GM20000 (cell line): ENCODE results near the gene FOXP1.

Experiments
- DNase-seq: peaks from one replicate; pipeline ENCODE4 v3.0.0; 2012; ENCODE audit warnings: low spot score
- CTCF ChIP-seq: IDR thresholded peaks from 2 replicates; pipeline ENCODE4 v1.5.1; 2012; ENCODE audit warnings: mild to moderate bottlenecking, control low read depth; ENCODE audit errors: extremely low read depth, missing control alignments

The FOXP1 gene

DNA sequence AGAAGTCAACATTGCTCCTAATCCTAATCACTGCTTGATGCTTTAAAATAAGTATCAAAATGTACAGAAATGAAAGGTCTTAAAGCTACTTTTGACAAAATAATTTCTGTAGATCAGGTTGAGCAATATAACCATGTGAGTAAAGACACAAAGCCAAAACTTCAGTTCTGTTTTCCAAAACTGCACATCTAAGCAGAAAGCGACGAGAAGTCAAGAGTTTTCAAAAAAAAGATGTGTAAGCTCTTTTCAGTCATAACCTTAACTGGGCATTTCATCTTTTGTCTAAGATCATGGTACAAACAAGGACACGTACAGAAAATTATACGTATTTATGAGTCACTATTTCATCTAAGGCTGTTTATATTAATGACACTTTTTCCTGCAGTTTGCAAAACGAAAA is 608.8 kb downstream of the FOXP1 start:
- TF ChIP-seq CTCF, result no peak
- DNase-seq, result no peak

DNA sequence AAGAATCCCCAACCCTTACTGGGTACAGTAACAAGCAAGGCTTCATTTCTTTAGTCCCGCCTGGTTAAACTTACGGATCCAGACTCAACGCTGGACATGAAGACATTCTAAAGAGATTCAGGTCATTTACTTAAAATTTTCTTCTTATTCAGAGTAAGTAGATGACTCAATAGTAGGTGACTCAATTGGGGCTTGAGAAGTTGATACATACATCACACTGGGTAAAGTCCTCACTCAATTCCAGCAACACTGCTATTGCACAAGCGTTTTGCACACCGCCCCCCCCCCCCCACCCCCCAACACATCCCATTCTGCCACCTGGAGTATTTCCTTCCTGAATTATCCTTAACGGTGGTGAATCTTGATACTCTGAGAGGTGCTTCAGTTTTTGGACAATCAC is 610.0 kb downstream of the FOXP1 start:
- TF ChIP-seq CTCF, result no peak
- no peak for DNase-seq

GRCh38 chr3:70972855-70973254 is 610.7 kb downstream of the FOXP1 start:
- TF ChIP-seq CTCF, result no peak

GRCh38 chr3:70970952-70971351 is 612.6 kb downstream of the FOXP1 start:
- no peak for TF ChIP-seq CTCF
- DNase-seq, result no peak

More at GRCh38 chr3:70972855-70973254, 610.7 kb downstream of the FOXP1 start:
- no peak for DNase-seq

GRCh38 chr3:70970171-70970570 is 613.4 kb downstream of the FOXP1 start:
- no peak for TF ChIP-seq CTCF
- DNase-seq, result no peak

DNA sequence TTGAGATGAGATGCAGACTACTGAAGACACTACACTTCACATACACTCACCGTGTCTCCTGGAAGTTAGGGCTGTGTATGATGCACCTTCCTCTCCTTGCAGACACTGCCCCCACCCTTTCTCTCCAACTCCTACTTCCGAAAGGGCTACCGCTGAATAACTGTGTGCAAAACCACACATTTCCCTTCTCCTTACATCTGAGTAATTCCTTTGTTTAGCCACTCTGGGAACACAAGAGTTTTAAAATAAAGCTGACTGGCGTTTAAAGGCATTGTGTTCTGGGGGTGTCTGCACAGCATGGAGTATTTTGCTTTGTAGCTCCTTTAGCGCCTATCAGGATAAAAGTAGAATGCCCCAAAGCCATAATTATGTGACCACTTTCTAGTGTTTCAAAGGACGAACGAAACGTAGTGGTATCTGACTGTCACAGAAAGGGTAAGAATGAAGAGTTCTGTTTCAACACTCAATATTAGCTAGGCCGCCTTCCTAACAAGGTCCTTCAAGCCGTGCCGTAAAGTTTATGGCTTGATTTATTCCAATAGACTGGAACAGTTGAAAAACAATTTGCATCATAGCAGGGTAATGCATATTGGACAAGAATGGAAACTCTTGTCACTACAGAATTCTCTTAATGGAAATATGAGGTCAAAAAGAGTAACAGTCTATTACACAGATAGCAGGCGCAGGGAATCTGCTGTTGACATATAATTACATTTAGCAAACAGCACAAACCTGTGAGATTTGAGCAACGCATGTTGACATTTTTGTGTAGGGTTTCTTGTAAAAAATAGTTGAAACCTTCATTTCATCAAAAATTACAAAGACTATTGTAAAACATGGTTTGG is 619.9 kb downstream of the FOXP1 start:
- no peak for TF ChIP-seq CTCF
- DNase-seq, result no peak

- no peak for DNase-seq
- no peak for TF ChIP-seq CTCF
These were observed 623.8 kb downstream of the FOXP1 start for GRCh38 chr3:70959506-70960291.
